ENCODE results near the gene CUL7.
A peak's percentile ranks its signal among the peaks of the same experiment; 100 is the strongest.

The CUL7 gene

DNA sequence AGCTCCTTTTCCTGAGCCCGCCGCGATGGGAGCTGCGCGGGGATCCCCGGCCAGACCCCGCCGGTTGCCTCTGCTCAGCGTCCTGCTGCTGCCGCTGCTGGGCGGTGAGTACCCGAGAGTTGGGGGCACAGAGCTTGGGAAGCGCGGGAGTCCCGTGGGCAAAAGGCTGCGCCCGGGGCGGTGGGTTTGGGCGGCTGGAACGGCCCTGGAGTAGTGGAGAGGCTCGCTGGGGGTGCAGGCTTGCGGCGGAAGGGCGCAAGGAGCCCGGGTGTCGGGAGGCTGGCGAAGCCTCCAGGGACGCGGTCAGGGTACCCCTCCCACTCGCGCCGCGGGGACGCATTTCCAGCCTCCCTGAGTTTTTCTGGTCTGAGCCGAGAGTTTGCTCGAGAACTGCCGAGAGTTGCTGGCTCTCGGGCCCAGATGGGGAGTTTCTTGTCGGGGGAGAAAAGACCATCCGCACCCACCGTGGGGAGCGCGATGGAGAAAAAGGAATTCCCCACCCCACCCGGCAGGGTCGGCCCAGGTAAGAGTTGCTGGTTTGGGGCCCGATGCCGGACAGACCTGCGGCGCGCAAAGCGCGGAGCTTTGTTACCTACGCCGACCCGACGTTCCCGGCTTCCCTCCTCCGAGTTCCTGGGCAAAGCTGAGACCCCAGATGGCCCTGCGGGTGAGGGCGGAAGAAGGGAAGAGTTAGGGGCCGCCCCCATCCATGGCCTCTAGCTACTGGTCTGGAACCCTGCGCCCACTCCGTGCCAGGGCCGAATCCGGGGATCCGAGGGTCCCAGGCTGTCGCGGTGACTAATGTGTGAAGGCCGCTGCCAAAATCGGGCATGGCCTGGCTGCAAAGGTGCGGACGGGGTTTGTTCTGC, 23.0 kb upstream of the CUL7 start:
- DNase-seq = no peak

DNA sequence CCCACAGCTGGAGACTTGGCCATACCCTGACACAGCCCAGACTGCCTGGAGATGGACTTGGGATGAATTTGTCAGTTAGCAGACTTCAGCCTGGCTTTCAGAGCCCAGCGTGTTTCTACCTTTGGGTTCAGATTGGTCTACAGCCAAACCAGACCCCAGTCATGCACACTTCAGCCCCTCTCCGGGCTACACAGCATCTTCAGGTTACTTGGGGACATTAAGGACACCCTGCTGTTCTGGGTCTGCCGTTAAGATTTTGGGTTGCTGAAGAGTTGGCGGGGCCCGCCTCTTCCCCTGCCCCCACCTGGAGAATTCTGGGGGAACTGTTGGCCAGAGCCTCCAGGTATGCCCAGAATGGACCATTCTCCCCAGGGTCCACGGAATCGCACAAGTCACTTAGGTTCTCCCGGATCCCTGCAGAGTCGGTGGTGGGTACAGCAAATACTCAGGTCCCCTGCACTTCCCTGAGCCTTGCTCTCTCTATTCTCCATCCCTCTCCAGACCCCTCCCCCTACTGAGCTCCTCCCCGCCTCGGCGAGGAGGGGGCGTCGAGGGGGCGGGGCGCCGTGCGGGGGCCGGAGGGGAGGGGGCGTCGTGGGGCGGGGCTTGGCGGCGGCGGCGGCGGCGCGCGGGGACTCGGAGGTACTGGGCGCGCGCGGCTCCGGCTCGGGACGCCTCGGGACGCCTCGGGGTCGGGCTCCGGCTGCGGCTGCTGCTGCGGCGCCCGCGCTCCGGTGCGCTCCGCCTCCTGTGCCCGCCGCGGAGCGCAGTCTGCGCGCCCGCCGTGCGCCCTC, 22.2 kb upstream of the CUL7 start, which contains the start of gene PTK7:
Gene PTK7, plus strand, starts transcription at position 645 of the 794 bp plus-strand sequence. CDS start 175 bp downstream, outside the sequence.
- DNase-seq = no peak

GRCh38 chr6:43074847-43075669, 21.4 kb upstream of the CUL7 start:
- DNase-seq = no peak

GRCh38 chr6:43070028-43070632, 16.5 kb upstream of the CUL7 start:
- DNase-seq = no peak

GRCh38 chr6:43062818-43063217, 9.2 kb upstream of the CUL7 start:
- DNase-seq = no peak

DNA sequence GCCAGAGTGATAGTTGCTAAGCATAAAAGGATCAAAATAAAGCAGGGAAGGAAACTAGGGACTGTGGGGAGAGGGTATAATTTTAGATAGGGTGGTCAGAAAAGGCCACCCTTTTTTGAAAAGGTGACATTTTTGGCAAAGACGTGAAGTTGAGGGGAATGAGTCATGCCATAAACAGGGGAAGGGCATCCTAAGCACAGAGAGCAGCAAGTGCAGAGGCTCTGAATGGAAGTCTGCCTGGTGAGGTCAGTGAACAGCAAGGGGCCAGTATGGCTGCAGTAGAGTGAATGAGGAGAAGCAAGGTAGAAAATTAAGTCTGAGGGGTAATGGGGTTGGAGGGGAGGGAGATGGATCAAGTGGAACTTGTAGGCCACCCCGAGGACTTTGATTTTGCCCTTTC, 8.2 kb upstream of the CUL7 start:
- no peak for DNase-seq

DNA sequence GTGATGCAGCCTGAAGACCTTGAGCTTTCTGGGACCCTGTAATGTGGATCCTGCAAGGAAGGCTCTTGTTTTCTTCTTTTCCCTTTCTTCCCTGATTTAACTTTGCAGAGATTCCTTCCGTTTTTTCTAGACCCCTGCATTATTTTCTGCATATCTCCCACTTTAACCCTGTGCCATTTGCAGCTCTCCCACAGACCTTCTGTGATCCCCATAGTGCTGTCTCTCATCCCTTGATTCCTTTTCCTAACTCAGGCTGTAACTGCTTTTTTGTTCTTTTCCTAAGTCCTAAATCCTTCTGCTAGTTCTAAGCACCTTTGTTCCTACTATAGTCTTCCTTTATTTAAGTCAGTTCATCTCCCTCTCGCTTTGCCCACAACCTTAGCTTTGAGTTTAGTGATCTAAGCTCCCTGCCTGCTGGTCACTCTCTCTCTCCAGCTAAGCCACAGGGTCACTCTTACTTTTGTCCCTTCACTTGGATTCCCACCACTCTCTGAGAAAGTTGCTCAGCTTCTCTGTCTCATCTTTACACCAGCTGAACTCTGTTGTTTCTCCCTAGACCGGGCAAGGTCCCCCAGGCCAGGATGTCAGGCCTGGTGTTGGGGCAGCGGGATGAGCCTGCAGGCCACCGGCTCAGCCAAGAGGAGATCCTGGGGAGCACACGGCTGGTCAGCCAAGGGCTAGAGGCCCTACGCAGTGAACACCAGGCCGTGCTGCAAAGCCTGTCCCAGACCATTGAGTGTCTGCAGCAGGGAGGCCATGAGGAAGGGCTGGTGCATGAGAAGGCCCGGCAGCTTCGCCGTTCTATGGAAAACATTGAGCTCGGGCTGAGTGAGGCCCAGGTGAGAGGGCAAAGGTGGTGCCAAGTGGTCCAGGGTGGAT, 7.3 kb upstream of the CUL7 start:
- no peak for DNase-seq

DNA sequence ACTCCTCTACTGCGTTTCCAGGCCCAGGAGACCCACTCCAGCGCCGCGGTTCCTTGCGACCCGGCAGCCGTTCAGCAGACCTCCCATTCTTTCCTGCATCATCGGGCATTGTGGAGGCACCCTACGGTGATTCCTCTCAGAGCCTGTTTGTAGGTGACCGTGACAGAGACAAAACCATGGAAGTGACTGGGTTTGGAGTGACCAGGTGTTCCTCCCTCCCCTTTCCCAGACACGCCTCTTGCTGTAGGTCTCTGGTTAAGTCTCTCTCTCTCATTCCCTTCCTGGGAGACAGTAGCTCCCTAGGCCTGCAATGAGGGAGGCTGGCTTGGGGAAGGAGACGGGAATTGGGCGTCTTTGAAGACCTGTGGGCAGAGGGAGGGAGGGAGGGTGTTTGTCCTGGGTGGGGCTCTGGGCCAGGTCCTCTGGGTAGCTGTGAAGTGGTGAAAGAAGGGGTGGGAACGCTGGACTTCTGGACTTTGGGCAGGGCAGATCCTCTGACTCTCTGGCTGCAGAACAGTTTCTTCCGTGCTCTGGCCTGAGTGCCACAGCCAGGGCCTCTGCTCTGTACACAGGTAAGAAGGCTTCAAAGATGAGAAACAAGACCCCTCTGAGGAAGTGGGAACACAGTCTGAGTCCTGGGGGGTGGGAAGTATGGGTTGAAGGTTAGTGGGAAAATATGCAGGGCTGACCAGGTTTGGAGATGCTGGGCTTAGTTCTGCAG, 6.5 kb upstream of the CUL7 start:
- DNase-seq = no peak

DNA sequence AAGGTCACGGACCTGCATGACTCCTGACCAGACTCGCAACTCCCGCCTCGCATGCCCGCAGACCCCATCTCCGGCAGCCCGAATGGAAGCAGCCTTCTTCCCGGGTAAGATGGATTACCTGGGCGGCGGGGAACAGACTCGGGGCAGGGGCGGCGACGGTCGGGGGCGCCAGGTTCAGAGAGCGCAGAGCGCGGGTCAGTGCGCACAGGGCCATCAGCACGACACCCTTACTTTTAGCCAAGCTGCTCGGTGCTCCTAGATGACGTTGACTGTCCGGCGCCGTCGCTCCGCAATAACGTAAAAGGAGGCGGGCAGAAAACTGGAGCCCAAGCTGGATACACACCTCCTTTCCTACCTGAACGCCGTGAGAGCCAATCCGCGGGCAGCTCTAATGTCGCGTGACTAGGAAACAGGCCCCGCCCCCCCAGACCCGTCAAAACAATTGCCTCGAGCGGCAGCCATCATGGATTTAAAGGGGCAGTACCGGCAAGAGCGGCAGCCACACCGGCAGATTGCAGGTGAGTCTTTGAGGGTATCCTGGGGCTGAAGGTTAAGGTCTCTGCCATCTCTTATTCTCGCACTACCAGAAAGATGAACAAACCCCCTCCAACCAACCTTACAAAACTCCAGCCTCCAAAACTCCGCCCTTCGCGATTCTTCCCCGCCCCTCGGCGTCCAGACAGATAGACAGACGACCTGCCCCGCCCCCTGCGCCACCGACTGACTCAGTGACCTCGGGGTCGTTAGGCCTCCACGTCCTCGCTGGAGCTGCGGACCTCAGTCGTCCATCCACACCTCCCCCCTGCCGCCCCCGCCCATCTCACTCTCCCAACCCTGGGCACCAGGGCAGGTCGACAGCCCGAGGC, 5.8 kb upstream of the CUL7 start, which contains the start of the genes KLC4 and MRPL2:
Gene KLC4, plus strand, starts transcription at position 464 of the 866 bp plus-strand sequence. CDS start 1,705 bp downstream, outside the sequence.
Gene MRPL2, minus strand, starts transcription at position 267 of the 866 bp plus-strand sequence. Its CDS starts 53 bp downstream, at position 214.
- DNase-seq = peak; percentile 86

DNA sequence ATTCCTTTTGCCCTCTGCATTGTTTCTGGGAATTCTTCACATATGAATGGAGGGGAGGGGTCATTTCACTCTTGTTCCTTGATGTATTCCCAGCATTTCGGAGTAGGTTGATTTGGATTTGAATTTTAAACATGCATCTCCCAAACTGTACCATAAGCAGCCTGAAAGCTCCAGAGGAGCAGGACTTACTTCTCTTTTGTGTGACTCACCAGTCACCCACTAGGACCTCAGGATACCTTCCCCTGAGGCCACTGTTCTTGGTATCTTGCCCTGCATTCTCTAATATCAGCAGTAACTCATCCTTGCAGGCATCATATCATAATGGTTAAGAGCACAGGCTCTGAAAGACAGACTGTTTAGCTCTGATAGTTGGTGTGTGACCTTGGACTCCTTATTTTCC, 4.9 kb upstream of the CUL7 start:
- DNase-seq = no peak

GRCh38 chr6:43055966-43056365, 2.3 kb upstream of the CUL7 start:
- DNase-seq = no peak

- no peak for DNase-seq
These were observed 724 bp upstream of the CUL7 start for GRCh38 chr6:43054206-43054943.

DNA sequence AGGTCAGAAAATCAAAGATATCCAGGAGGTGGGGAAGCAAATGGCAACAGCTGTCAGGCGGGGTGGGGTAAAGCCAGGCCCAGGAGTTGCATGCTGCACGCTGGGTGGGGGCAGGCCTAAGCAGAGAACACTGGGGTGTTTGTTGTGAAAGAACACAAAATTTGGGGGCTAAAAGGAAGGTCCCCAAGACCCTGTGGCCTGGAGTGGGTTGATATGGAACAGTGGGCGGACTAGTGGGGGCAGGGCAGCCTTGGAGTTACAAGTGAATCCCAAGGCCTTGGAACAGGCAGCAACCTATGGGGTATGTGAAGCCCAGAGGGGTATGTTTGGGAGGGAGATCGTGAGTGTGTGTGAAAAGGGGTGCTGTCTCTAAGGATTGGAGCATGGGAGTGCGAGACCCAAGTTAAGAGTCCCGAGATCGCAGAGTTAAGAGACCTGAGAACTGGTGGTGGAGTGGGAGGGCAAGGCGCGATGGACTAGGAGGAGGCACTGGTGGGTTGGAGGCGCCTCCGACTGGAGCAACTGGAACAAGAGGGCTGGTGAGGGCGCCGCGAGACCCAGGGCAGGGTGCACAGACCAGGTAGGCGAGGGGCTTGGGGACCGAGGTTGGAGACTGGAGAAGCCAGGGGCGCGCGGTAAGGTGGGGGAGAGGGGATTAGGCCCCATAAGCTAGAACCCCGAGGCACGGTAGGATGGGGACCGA, 658 bp downstream of the CUL7 start:
- no peak for DNase-seq

DNA sequence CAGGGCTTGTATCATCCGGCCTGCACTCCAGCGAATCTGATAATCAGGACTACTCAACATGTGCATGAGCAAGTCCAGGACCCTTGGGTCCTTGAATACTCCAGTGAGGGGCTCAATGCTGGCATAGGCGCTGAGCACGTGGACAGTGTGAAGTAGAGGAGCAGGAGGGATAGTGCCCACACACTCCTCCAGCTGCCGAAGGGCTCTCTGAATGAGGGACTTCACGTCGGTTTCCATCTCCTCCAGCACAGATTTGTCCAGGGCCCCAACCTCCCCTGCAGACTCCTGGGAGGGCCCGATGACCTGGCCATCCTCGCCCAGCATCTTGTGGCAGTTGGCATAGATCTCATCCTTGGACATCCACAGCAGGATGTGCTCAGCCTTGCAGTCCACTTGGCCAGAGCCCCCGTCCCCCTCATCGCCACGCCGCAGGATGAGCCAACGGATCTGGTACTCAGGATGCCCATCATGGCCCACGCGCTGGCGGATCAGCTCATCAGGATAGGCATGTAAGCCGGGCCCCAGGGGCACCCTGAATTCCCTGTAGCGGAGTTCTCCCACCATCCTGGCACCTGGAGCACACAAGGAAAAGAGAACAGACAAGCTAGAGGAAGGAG, 1.3 kb downstream of the CUL7 start:
- DNase-seq = no peak

DNA sequence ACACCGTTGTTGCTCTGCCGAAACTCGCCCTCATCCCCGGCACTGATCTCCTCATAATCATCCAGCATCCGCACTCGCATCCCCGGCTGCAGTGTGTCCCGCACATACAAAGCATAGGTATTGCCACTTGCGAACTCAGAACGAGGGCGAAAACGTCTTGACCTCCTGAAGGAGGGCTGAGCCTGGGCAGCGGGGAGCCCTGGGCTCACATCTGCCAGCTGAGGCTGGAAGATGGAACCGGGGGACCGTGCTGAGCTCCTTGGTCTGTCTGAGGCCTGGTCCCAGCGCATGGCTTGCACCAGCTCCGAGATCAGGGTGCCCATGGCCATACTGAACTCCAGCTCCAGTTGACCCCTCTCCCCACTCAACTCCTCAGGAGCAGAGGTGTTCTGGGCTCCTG, 2.7 kb downstream of the CUL7 start:
- no peak for DNase-seq

DNA sequence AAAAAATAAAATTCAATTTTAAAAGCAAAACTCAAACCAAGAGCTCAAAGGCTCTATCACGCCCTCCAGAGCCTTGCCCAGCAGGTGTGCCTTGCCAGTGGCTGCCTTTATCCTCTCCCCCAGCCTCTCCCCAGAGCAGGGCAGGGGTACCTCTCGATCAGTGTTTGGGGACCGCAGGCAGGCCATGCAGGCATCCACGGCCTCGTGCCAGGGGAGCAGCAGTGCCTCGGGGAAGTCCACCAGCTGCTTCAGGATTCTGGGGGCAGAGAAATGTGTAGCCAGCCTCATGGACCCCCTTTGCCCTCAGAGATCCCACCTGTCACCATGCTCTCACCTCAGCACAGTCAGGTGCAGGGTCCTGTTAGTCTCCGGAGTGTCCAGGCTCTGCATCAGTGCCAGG, 5.7 kb downstream of the CUL7 start:
- no peak for DNase-seq

- no peak for DNase-seq
These were observed 8.2 kb downstream of the CUL7 start for GRCh38 chr6:43045371-43045930.

Measured in NCI-H524 treated with DMSO at 0.1 percent for 48 hours (cell line).